NCI-H748 (cell line): ENCODE data around the gene EFCAB11.
A peak's percentile ranks its signal among the peaks of the same experiment; 100 is the strongest.

ENCODE experiments used
- DNase-seq: peaks from one replicate; lab custom pipeline; 2025; ENCODE audit not compliant: unreplicated experiment; lab: John Stamatoyannopoulos, UW

Gene EFCAB11

GRCh38 chr14:89773644-89774316 is 180.8 kb downstream of the EFCAB11 start:
- peak; percentile 47 for DNase-seq

- peak; percentile 43 for DNase-seq
Measured at GRCh38 chr14:89773151-89773550, 181.4 kb downstream of the EFCAB11 start.

DNA sequence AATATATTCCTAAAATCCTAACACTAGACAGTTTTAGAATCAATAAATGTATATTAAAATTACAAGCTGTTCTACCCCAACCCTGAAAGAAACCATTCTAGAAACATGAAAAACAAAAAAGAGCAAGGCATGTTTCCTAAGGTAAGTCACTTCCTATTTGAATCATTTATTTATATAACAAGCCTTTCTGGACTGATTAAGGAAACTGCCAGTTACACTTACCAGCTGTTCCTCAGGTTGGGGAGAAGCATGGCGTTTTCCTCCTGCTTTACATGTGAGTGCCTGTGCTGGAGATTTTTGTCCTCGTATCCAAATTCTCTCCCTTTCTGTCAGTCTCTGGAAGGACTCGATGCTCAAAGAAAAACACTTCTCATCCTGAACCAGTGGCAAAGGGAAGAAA is 183.3 kb downstream of the EFCAB11 start:
- DNase-seq = no peak

DNA sequence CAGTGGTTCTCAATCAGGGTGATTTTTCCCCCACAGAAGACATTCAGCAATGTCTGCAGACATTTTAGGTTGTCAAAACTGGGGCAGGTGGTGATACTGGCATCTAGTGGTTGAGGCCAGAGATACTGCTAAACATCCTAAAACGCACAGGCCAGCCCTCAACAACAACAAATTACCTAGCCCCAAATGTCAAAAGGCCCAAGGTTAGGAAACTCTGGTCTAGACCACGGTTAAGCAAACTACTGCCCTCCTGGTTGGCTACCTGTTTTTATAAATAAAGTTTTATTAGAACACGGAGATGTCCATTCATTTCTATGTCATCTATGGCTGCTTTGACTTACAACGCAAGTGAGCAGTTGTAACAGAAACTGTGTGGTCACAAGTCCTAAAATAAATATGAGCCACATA is 186.7 kb downstream of the EFCAB11 start:
- DNase-seq = peak; percentile 58

DNA sequence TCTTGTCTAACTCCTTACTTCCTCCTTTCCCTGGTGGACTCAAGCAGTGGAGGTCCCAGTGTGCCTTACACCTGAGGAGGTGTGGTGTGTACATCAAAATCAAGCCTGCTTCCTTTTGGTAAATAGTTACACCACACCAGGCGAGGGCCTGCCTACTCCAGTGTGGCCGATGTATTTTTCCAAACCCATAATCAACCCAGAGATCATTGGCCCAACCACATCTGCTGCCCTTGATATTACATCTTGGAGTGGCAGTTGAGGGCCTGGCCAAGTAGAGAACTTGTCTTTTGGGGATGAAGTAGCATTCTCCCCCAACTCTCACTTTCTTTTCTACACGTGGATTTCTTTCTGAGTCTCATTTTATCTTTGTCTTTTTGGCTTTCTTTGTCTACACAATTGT is 187.4 kb downstream of the EFCAB11 start:
- DNase-seq = no peak

GRCh38 chr14:89765346-89765745 is 189.2 kb downstream of the EFCAB11 start:
- DNase-seq = no peak

GRCh38 chr14:89760086-89760485 is 194.4 kb downstream of the EFCAB11 start:
- DNase-seq = no peak

GRCh38 chr14:89757313-89757939 is 197.1 kb downstream of the EFCAB11 start:
- no peak for DNase-seq

- no peak for DNase-seq
Measured at GRCh38 chr14:89755816-89756215, 198.7 kb downstream of the EFCAB11 start.

GRCh38 chr14:89753828-89754412 is 200.6 kb downstream of the EFCAB11 start:
- peak; percentile 24 for DNase-seq

DNA sequence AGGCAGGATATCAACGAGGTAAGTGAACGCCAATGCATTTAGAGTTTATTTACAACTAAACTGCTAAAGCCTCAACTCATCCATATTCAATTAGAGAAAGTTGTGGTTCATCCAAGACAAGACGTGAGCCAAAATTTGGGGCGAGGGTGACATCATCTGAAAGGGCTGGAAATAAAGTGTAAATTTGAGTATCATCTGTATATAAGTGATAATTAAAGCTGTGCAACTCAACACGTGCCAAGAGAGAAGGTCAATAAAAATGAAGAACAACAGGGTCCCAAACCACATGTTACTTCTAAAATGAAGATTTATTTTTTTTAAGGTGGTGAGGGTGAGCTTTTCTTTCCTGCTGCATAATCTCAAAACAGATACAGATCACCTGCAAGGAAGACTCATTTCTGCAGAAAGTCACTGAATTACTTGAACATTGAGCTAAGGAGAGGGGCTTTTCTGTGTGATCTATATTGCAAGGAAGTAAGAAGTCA is 203.6 kb downstream of the EFCAB11 start:
- no peak for DNase-seq

DNA sequence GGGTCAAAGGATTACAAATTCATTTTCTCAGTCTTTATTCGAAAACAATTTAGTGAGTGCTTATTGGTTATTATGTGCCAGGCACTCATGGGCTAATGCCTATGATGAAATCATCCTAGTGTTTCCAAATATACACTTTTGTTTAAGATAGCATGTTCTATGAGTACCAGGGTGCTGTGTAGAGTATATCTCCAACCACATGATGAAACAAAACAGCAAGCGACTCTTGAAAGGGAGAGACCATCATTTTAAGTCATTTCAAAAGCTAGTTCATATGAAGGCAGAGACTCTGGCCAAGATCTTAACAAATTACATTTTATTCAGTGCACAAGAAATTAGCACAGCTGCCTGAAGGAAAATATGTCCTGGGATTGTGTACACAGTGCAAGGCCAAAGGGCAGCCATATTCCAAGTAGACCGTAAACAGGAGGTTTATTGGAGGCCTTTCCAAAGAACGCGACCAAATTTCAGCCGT is 204.2 kb downstream of the EFCAB11 start:
- DNase-seq = no peak

DNA sequence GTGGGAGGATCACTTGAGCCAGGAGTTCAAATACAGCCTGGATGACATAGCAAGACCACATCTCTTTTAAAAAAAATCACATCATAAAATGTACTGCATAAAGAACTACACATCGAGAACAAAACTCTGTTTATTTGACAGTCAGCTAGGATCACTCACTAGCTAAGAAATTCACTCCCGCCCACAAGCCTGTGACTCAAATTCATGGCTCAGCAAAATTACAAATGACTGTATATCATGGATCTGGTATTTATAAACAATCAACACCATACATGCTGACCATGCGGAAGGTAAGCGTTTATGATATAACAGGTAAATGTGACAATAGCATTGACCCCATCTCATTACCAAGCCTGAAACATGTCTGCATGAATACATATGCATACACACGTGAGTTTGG is 206.5 kb downstream of the EFCAB11 start:
- DNase-seq = no peak

GRCh38 chr14:89747126-89747525 is 207.4 kb downstream of the EFCAB11 start:
- DNase-seq = no peak

GRCh38 chr14:89746654-89747053 is 207.9 kb downstream of the EFCAB11 start:
- no peak for DNase-seq

GRCh38 chr14:89746135-89746534 is 208.4 kb downstream of the EFCAB11 start:
- DNase-seq = no peak
